HL-60/S4 treated with retinoic acid at 250 ng/mL for 4 days and 3 days (cell line): ENCODE results near the gene CFAP97.

ENCODE experiments used
- in situ Hi-C: fragments of 300-500 bp; cut with MboI; formaldehyde crosslinking; loops from 2 replicates; pipeline ENCODE4 v1.7.0; 2022; ENCODE audit warnings: low sequenced_read_pairs

CFAP97 gene

GRCh38 chr4:185110375-185110823 is 93.4 kb downstream of the CFAP97 start:
- in situ Hi-C loops: no loop called here

GRCh38 chr4:185109736-185110135 is 94.1 kb downstream of the CFAP97 start:
- in situ Hi-C loops: no loop called here
